Endodermal cell (in vitro differentiated cells): Measurements from ENCODE around the gene ERGIC1. TPM values are rescaled to one million over a fixed set of nuclear protein-coding genes. Genes with fewer than 3 reads are reported as not detected.

Source experiments
- DNase-seq: peaks from one replicate; pipeline ENCODE4 v3.0.0-alpha.2; 2017
- H3K27ac ChIP-seq: 2 replicates; pipeline ENCODE4 v1.5.1; 2013; ENCODE audit warnings: mild to moderate bottlenecking, low read depth, low read length, moderate library complexity
- H3K27me3 ChIP-seq: 2 replicates; pipeline ENCODE4 v1.6.1; 2013; ENCODE audit warnings: mild to moderate bottlenecking, low read length, moderate library complexity; ENCODE audit not compliant: insufficient read depth, control insufficient read depth, poor library complexity, severe bottlenecking
- H3K36me3 ChIP-seq: 2 replicates; pipeline ENCODE4 v1.7.0; 2013; ENCODE audit warnings: mild to moderate bottlenecking, low read length, moderate library complexity; ENCODE audit not compliant: control insufficient read depth, insufficient read depth
- H3K4me1 ChIP-seq: one replicate; pipeline ENCODE4 v1.7.0; 2013; ENCODE audit warnings: low read length; ENCODE audit not compliant: control insufficient read depth, insufficient read depth
- H3K4me3 ChIP-seq: 2 replicates; pipeline ENCODE4 v1.5.1; 2013; ENCODE audit warnings: mild to moderate bottlenecking, low read length, moderate library complexity
- H3K9ac ChIP-seq: 2 replicates; pipeline ENCODE4 v1.6.1; 2013; ENCODE audit warnings: mild to moderate bottlenecking, low read length, moderate library complexity; ENCODE audit not compliant: poor library complexity, severe bottlenecking; ENCODE audit errors: extremely low read depth
- H3K9me3 ChIP-seq: 2 replicates; pipeline ENCODE4 v1.6.1; 2013; ENCODE audit warnings: mild to moderate bottlenecking, low read length, moderate library complexity; ENCODE audit not compliant: control insufficient read depth
- H3K27ac Mint-ChIP-seq: 2 replicates; pipeline ENCODE4 v1.8.0; 2020; ENCODE audit warnings: mixed read lengths
- H3K27me3 Mint-ChIP-seq: 2 replicates; pipeline ENCODE4 v1.8.0; 2021; ENCODE audit warnings: mild to moderate bottlenecking, mixed read lengths; ENCODE audit not compliant: insufficient read depth
- H3K36me3 Mint-ChIP-seq: 2 replicates; pipeline ENCODE4 v1.8.0; 2020; ENCODE audit warnings: low read depth, mixed read lengths
- H3K4me1 Mint-ChIP-seq: 2 replicates; pipeline ENCODE4 v1.8.0; 2020; ENCODE audit warnings: mixed read lengths
- H3K4me3 Mint-ChIP-seq: 2 replicates; pipeline ENCODE4 v1.8.0; 2020; ENCODE audit warnings: mild to moderate bottlenecking, moderate library complexity, mixed read lengths
- H3K9me3 Mint-ChIP-seq: 2 replicates; pipeline ENCODE4 v1.8.0; 2020; ENCODE audit warnings: mild to moderate bottlenecking, mixed read lengths
- WGBS, 2 experiments: methylation state at CpG; one replicate each; pipeline versions ENCODE4 v1.1.5 to v1.1.7; 2013; ENCODE audit warnings: missing lambda C conversion rate in 2 of 2, mixed read lengths in 1 of 2; ENCODE audit not compliant: insufficient coverage in 1 of 2, insufficient read length in 1 of 2; 5-methylcytosine and 5-hydroxymethylcytosine counted together
- total RNA-seq, 2 donors: library from RNA; stranded (reverse); fragmentation: NEBNext Ultra II Directional in 1 of 2; extraction: Animal tissue kit (Norgen Biotek cat#: 25700) in 1 of 2; gene quantifications; 2 replicates in 1 of 2; 3 replicates in 1 of 2; pipeline ENCODE4 v1.2.1, GENCODE V29; 2021
- TF ChIP-seq, protein P1 (sequence below): fragments of 200-600 bp; sonication (generic); conservative IDR thresholded peaks from 2 replicates; pipeline ENCODE4 v1.5.0; 2021; ENCODE audit warnings: antibody characterized with exemption, mild to moderate bottlenecking

The ERGIC1 gene
- total RNA-seq, 2 donors from 2014 or later = 81.9 to 94.8 TPM

GRCh38 chr5:172943906-172944305 is 109.9 kb downstream of the ERGIC1 start:
- Histone ChIP-seq H3K4me1 (peaks cover 12% of the 10 kb centered on the region), H3K9ac (no peak overlapping the region), H3K27ac (no peak overlapping the region), H3K27me3 (no peaks in the 10 kb centered on the region), H3K4me3 (no peak overlapping the region), H3K36me3 (peaks cover 15% of the 10 kb centered on the region), H3K9me3 (no peaks in the 10 kb centered on the region)
- Mint-ChIP-seq H3K4me1 (peaks cover 46% of the 10 kb centered on the region), H3K27me3 (no peaks in the 10 kb centered on the region), H3K36me3 (peaks cover 42% of the 10 kb centered on the region), H3K9me3 (no peaks in the 10 kb centered on the region), H3K4me3 (no peak overlapping the region), H3K27ac (peak overlapping the region; percentile 74)
- DNase-seq = no peak
- TF ChIP-seq, protein P1, sequence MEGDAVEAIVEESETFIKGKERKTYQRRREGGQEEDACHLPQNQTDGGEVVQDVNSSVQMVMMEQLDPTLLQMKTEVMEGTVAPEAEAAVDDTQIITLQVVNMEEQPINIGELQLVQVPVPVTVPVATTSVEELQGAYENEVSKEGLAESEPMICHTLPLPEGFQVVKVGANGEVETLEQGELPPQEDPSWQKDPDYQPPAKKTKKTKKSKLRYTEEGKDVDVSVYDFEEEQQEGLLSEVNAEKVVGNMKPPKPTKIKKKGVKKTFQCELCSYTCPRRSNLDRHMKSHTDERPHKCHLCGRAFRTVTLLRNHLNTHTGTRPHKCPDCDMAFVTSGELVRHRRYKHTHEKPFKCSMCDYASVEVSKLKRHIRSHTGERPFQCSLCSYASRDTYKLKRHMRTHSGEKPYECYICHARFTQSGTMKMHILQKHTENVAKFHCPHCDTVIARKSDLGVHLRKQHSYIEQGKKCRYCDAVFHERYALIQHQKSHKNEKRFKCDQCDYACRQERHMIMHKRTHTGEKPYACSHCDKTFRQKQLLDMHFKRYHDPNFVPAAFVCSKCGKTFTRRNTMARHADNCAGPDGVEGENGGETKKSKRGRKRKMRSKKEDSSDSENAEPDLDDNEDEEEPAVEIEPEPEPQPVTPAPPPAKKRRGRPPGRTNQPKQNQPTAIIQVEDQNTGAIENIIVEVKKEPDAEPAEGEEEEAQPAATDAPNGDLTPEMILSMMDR = no peak
- WGBS, 2 experiments = 91 to 96% methylated on average over 7 to 8 of the region's 8 CpGs

GRCh38 chr5:172944741-172945140 is 110.7 kb downstream of the ERGIC1 start:
- H3K9ac ChIP-seq = no peak overlapping the region
- H3K36me3 ChIP-seq = peaks cover 10% of the 10 kb centered on the region
- H3K4me1 ChIP-seq = peaks cover 12% of the 10 kb centered on the region
- no peak overlapping the region for H3K27ac ChIP-seq
- no peaks in the 10 kb centered on the region for H3K9me3 ChIP-seq
- no peaks in the 10 kb centered on the region for H3K27me3 ChIP-seq
- Mint-ChIP-seq H3K9me3 (no peaks in the 10 kb centered on the region), H3K27ac (peak overlapping the region; percentile 71), H3K36me3 (peaks cover 39% of the 10 kb centered on the region), H3K27me3 (no peaks in the 10 kb centered on the region), H3K4me1 (peaks cover 42% of the 10 kb centered on the region), H3K4me3 (no peak overlapping the region)
- DNase-seq = no peak
- H3K4me3 ChIP-seq = no peak overlapping the region
- WGBS, 2 experiments = 84 to 94% methylated on average over 6 of the region's 6 CpGs
- TF ChIP-seq, protein P1 = no peak

- Mint-ChIP-seq H3K4me3 (no peak overlapping the region), H3K27me3 (no peaks in the 10 kb centered on the region), H3K27ac (peak overlapping the region; percentile 71), H3K4me1 (peaks cover 40% of the 10 kb centered on the region), H3K36me3 (peaks cover 38% of the 10 kb centered on the region), H3K9me3 (no peaks in the 10 kb centered on the region)
- Histone ChIP-seq H3K27ac (no peak overlapping the region), H3K9ac (no peak overlapping the region), H3K4me3 (no peak overlapping the region), H3K9me3 (no peaks in the 10 kb centered on the region), H3K36me3 (peaks cover 10% of the 10 kb centered on the region), H3K4me1 (peaks cover 12% of the 10 kb centered on the region), H3K27me3 (no peaks in the 10 kb centered on the region)
- 95 to 100% methylated on average over 4 to 6 of the region's 6 CpGs for WGBS, 2 experiments
- TF ChIP-seq, protein P1 = no peak
- DNase-seq = no peak
Observed at GRCh38 chr5:172945151-172945550, 111.1 kb downstream of the ERGIC1 start.
